ENCODE measurements around the gene BAHCC1.

- TF ChIP-seq CTCF (IDR thresholded peaks at IDR 0.05; ENCODE audit: low read depth, low read length) = no peak
- no peak for TF ChIP-seq EZH2phosphoT487 (IDR thresholded peaks at IDR 0.05; ENCODE audit: low read depth)
Observed at GRCh38 chr17:81448442-81448841, 53.2 kb downstream of the BAHCC1 start.

Data from OCI-LY3 (cell line).